PFSK-1 (cell line): ENCODE results near the gene PLEKHG1.

Experiments
- FOXP2 ChIP-seq: optimal IDR thresholded peaks from 2 replicates; pipeline ENCODE3; 2011; ENCODE audit warnings: borderline replicate concordance, control low read depth, inconsistent platforms; ENCODE audit not compliant: insufficient read depth; ENCODE audit errors: extremely low read length, extremely low read depth
- POLR2AphosphoS5 ChIP-seq: IDR thresholded peaks from 2 replicates; pipeline ENCODE4 v1.6.1; 2012; ENCODE audit warnings: low read depth, mild to moderate bottlenecking, control low read depth, low read length, moderate library complexity
- SIN3A ChIP-seq: IDR thresholded peaks from 2 replicates; pipeline ENCODE4 v1.6.1; 2012; ENCODE audit warnings: mild to moderate bottlenecking, low read length, moderate library complexity, borderline replicate concordance; ENCODE audit not compliant: insufficient read depth
- TAF1 ChIP-seq: IDR thresholded peaks from 2 replicates; pipeline ENCODE4 v1.6.1; 2012; ENCODE audit warnings: low read length, control low read depth, borderline replicate concordance; ENCODE audit not compliant: insufficient read depth
- TF ChIP-seq, protein P1 (sequence below), 2 experiments: IDR thresholded peaks; 2 replicates each; pipeline versions ENCODE4 v1.6.1 to v1.8.0; 2011 to 2012; ENCODE audit warnings: low read depth in 2 of 2, low read length in 2 of 2, control low read depth in 1 of 2, inconsistent platforms in 1 of 2, mild to moderate bottlenecking in 1 of 2, moderate library complexity in 1 of 2; ENCODE audit not compliant: insufficient read depth in 1 of 2

Gene PLEKHG1

GRCh38 chr6:150634176-150634963 lies 34.7 kb downstream of the PLEKHG1 start:
- TF ChIP-seq FOXP2 (no peak), TAF1 (no peak), POLR2AphosphoS5 (no peak), SIN3A (no peak)
- TF ChIP-seq, protein P1, sequence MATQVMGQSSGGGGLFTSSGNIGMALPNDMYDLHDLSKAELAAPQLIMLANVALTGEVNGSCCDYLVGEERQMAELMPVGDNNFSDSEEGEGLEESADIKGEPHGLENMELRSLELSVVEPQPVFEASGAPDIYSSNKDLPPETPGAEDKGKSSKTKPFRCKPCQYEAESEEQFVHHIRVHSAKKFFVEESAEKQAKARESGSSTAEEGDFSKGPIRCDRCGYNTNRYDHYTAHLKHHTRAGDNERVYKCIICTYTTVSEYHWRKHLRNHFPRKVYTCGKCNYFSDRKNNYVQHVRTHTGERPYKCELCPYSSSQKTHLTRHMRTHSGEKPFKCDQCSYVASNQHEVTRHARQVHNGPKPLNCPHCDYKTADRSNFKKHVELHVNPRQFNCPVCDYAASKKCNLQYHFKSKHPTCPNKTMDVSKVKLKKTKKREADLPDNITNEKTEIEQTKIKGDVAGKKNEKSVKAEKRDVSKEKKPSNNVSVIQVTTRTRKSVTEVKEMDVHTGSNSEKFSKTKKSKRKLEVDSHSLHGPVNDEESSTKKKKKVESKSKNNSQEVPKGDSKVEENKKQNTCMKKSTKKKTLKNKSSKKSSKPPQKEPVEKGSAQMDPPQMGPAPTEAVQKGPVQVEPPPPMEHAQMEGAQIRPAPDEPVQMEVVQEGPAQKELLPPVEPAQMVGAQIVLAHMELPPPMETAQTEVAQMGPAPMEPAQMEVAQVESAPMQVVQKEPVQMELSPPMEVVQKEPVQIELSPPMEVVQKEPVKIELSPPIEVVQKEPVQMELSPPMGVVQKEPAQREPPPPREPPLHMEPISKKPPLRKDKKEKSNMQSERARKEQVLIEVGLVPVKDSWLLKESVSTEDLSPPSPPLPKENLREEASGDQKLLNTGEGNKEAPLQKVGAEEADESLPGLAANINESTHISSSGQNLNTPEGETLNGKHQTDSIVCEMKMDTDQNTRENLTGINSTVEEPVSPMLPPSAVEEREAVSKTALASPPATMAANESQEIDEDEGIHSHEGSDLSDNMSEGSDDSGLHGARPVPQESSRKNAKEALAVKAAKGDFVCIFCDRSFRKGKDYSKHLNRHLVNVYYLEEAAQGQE (IDR thresholded peaks at IDR 0.05; ENCODE audit: insufficient read depth in 1 of 2, low read depth in 2 of 2, low read length in 2 of 2): no peak

GRCh38 chr6:150634964-150635292 lies 35.2 kb downstream of the PLEKHG1 start:
- TF ChIP-seq POLR2AphosphoS5 (no peak), FOXP2 (no peak), TAF1 (no peak), SIN3A (no peak)
- TF ChIP-seq, protein P1 (IDR thresholded peaks at IDR 0.05; ENCODE audit: insufficient read depth in 1 of 2, low read depth in 2 of 2, low read length in 2 of 2): no peak

GRCh38 chr6:150635906-150636514 lies 36.3 kb downstream of the PLEKHG1 start:
- TF ChIP-seq SIN3A (no peak), TAF1 (no peak), POLR2AphosphoS5 (no peak), FOXP2 (no peak)
- TF ChIP-seq, protein P1 (IDR thresholded peaks at IDR 0.05; ENCODE audit: insufficient read depth in 1 of 2, low read depth in 2 of 2, low read length in 2 of 2): no peak

- TF ChIP-seq TAF1 (no peak), SIN3A (no peak), FOXP2 (no peak), POLR2AphosphoS5 (no peak)
- TF ChIP-seq, protein P1 (IDR thresholded peaks at IDR 0.05; ENCODE audit: insufficient read depth in 1 of 2, low read depth in 2 of 2, low read length in 2 of 2): no peak
Measured at GRCh38 chr6:150636808-150637207, 37.1 kb downstream of the PLEKHG1 start.
